Caco-2 (cell line): Measurements from ENCODE around the gene RIMKLB. TPM values are rescaled to one million over a fixed set of nuclear protein-coding genes. Genes with fewer than 3 reads are reported as not detected.
"Not testable (repeated sequence)": the region's sequence is repeated elsewhere in the genome, so short reads cannot be mapped to it uniquely, and the experiment has no call there.

Experiments
- BruUV-seq: library from RNA; stranded (reverse); fragments of 400-500 nt; replicated peaks from 2 replicates; lab custom pipeline; 2021; lab: Mats Ljungman, UMichigan
- CTCF ChIA-PET: fragments of 300-600 bp; sonication (Branson Sonifier 250); formaldehyde crosslinking; loops from one replicate; lab custom pipeline; 2022; ENCODE audit warnings: antibody characterized with exemption; lab: Charles Lee
- POLR2A ChIA-PET: fragments of 300-600 bp; sonication (Branson Sonifier 250); formaldehyde crosslinking; loops from one replicate; lab custom pipeline; 2022; ENCODE audit warnings: antibody characterized with exemption; lab: Charles Lee
- DNase-seq, 2 experiments: peaks; one replicate each; pipeline versions ENCODE4 v3.0.0 to v3.0.0-alpha.2; 2020 to 2022
- H3K27me3 ChIP-seq: replicated peaks from 2 replicates; pipeline ENCODE4 v1.6.0; 2011; ENCODE audit warnings: low read length; ENCODE audit not compliant: control insufficient read depth, insufficient read depth
- H3K36me3 ChIP-seq: 2 replicates; pipeline ENCODE4 v1.5.1; 2011; ENCODE audit warnings: low read length; ENCODE audit not compliant: control insufficient read depth, insufficient read depth
- H3K4me1 ChIP-seq: fragments of 250-450 bp; sonication (Bioruptor Pico); 2 replicates; pipeline ENCODE4 v1.5.1; 2020; ENCODE audit warnings: mild to moderate bottlenecking
- H3K4me3 ChIP-seq: 2 replicates; pipeline ENCODE4 v1.5.1; 2011; ENCODE audit warnings: low read depth, mild to moderate bottlenecking, control low read depth, low read length
- H3K9me3 ChIP-seq: fragments of 250-450 bp; sonication (Bioruptor Pico); 2 replicates; pipeline ENCODE4 v1.5.1; 2020; ENCODE audit warnings: mild to moderate bottlenecking, moderate library complexity
- H3K27ac Mint-ChIP-seq: one replicate; pipeline ENCODE4 v1.8.0; 2022; ENCODE audit warnings: mixed read lengths; ENCODE audit not compliant: unreplicated experiment
- H3K27me3 Mint-ChIP-seq: one replicate; pipeline ENCODE4 v1.8.0; 2022; ENCODE audit warnings: mixed read lengths; ENCODE audit not compliant: insufficient read depth, unreplicated experiment
- H3K36me3 Mint-ChIP-seq: one replicate; pipeline ENCODE4 v1.8.0; 2022; ENCODE audit warnings: mild to moderate bottlenecking, mixed read lengths; ENCODE audit not compliant: insufficient read depth, unreplicated experiment
- H3K4me1 Mint-ChIP-seq: one replicate; pipeline ENCODE4 v1.8.0; 2022; ENCODE audit warnings: low read depth, mixed read lengths; ENCODE audit not compliant: unreplicated experiment
- H3K4me3 Mint-ChIP-seq: one replicate; pipeline ENCODE4 v1.8.0; 2022; ENCODE audit warnings: mild to moderate bottlenecking, moderate library complexity, mixed read lengths; ENCODE audit not compliant: unreplicated experiment
- H3K9me3 Mint-ChIP-seq: one replicate; pipeline ENCODE4 v1.8.0; 2022; ENCODE audit warnings: mixed read lengths; ENCODE audit not compliant: unreplicated experiment
- CTCF ChIP-seq, 2 experiments: fragments of 200-600 bp in 1 of 2; IDR thresholded peaks; 1 replicate in 1 of 2; 2 replicates in 1 of 2; pipeline versions ENCODE4 v1.5.1 to v1.8.0; 2011 to 2022; ENCODE audit warnings: antibody characterized with exemption in 1 of 2, control low read depth in 1 of 2, inconsistent platforms in 1 of 2, low read depth in 1 of 2, low read length in 1 of 2, mild to moderate bottlenecking in 1 of 2, moderate library complexity in 1 of 2; ENCODE audit not compliant: insufficient read depth in 1 of 2, severe bottlenecking in 1 of 2, unreplicated experiment in 1 of 2
- intact Hi-C: fragments of 100-400 bp; cut with micrococcal nuclease; formaldehyde crosslinking; loops from one replicate; pipeline ENCODE4 v1.10.0; 2022; ENCODE audit not compliant: unreplicated experiment
- total RNA-seq: library from RNA; stranded (reverse); gene quantifications from 2 replicates; pipeline ENCODE4 v1.2.3, GENCODE V29; 2022

RIMKLB gene
- total RNA-seq, 1 experiment from 2014 or later = 3.3 TPM

DNA sequence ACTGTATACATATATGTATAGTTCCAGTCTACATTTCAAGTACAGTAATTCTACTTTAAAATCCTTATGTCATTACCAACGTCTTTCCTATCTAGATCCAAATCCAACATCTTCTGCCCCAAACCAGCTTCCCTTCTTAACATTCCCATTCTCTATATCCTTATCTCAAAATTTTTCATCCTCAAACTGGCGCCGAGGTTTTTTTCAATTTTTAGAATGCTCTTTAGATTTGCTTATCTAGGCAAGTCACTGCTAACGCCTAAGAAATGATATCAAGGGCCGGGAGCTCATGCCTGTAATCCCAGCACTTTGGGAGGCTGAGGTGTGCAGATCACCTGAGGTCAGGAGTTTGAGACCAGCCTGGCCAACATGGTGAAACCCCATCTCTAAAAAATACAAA lies 48.3 kb downstream of the RIMKLB start:
- H3K4me1 ChIP-seq = no peaks in the 10 kb centered on the region
- no peak for DNase-seq
- no peaks in the 10 kb centered on the region for H3K9me3 ChIP-seq
- BruUV-seq = no TSS peak
- Mint-ChIP-seq H3K36me3 (no peaks in the 10 kb centered on the region), H3K4me3 (no peak overlapping the region), H3K9me3 (no peaks in the 10 kb centered on the region), H3K4me1 (no peaks in the 10 kb centered on the region), H3K27me3 (peaks cover 7% of the 10 kb centered on the region), H3K27ac (no peak overlapping the region)
- TF ChIP-seq CTCF (IDR thresholded peaks at IDR 0.05; ENCODE audit: insufficient read depth in 1 of 2, low read depth in 1 of 2, low read length in 1 of 2, severe bottlenecking in 1 of 2, unreplicated experiment in 1 of 2) = no peak
- ChIA-PET CTCF (no interaction called here), POLR2A (no interaction called here)
- H3K4me3 ChIP-seq = no peak overlapping the region
- intact Hi-C loops = no loop called here
- H3K27me3 ChIP-seq = peaks cover 2% of the 10 kb centered on the region
- no peaks in the 10 kb centered on the region for H3K36me3 ChIP-seq

DNA sequence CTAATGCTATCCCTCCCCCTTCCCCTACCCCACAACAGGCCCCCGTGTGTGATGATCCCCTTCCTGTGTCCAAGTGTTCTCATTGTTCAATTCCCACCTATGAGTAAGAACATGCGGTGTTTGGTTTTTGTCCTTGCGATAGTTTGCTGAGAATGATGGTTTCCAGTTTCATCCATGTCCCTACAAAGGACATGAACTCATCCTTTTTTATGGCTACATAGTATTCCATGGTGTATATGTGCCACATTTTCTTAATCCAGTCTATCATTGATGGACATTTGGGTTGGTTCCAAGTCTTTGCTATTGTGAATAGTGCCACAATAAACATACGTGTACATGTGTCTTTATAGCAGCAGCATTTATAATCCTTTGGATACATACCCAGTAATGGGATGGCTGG lies 62.3 kb downstream of the RIMKLB start:
- BruUV-seq, H3K4me3 ChIP-seq, H3K4me3 Mint-ChIP-seq, H3K27ac Mint-ChIP-seq, H3K4me1 ChIP-seq, CTCF ChIA-PET, POLR2A ChIA-PET, H3K27me3 ChIP-seq, H3K36me3 ChIP-seq, H3K4me1 Mint-ChIP-seq, intact Hi-C loops, H3K27me3 Mint-ChIP-seq, DNase-seq, H3K9me3 ChIP-seq, H3K9me3 Mint-ChIP-seq, H3K36me3 Mint-ChIP-seq: not testable (repeated sequence)

GRCh38 chr12:8762701-8763100 lies 64.9 kb downstream of the RIMKLB start:
- H3K9me3 ChIP-seq, BruUV-seq, H3K27ac Mint-ChIP-seq, H3K4me3 ChIP-seq, H3K9me3 Mint-ChIP-seq, CTCF ChIA-PET, H3K4me1 Mint-ChIP-seq, H3K27me3 Mint-ChIP-seq, H3K27me3 ChIP-seq, intact Hi-C loops, H3K36me3 Mint-ChIP-seq, H3K4me3 Mint-ChIP-seq, DNase-seq, H3K4me1 ChIP-seq, H3K36me3 ChIP-seq, POLR2A ChIA-PET: not testable (repeated sequence)

DNA sequence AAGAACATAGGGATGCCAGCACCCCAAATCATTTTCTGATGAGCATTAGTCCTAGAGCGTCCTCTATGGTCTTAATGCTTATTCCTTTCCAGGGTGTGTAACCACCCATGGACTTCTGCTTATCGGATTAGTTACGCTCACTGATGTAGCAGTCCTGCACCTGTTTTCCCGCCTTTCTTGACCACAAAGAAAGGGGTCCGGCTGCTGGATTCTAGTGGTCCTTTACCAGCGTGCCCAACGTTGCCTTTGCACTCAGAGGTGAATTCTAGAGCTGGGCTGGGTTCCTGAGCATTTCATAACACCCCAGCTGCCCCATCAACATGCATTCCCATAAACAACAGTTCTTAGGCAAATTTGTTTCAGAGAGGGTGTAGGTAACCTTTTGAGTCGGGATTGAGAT lies 68.3 kb downstream of the RIMKLB start:
- H3K27ac Mint-ChIP-seq, CTCF ChIA-PET, H3K36me3 Mint-ChIP-seq, H3K27me3 ChIP-seq, H3K4me3 ChIP-seq, H3K36me3 ChIP-seq, H3K4me3 Mint-ChIP-seq, H3K9me3 ChIP-seq, DNase-seq, BruUV-seq, POLR2A ChIA-PET, H3K4me1 Mint-ChIP-seq, intact Hi-C loops, H3K4me1 ChIP-seq, H3K9me3 Mint-ChIP-seq: not testable (repeated sequence)
- H3K27me3 Mint-ChIP-seq = peaks cover 18% of the 10 kb centered on the region
